Left renal pelvis (tissue), 4 donors: ENCODE measurements around the gene PHF21B. TPM values are rescaled to one million over a fixed set of nuclear protein-coding genes. Genes with fewer than 3 reads are reported as not detected.

Experiments used
- DNase-seq, 4 donors: peaks; one replicate each; pipeline ENCODE4 v3.0.0-alpha.2; 2013; ENCODE audit warnings: low read depth in 4 of 4, low spot score in 3 of 4
- polyA plus RNA-seq, 4 donors: library from polyadenylated mRNA; unstranded; fragments of 120-200 nt; gene quantifications; one replicate each; pipeline ENCODE4 v1.2.1, GENCODE V29; 2013; ENCODE audit not compliant: insufficient read length in 4 of 4

The PHF21B gene
- polyA plus RNA-seq, 4 donors: 2.2 to 6.9 (median 3.8) TPM

- DNase-seq: no peak
These were observed 15.3 kb downstream of the PHF21B start for GRCh38 chr22:44994399-44995104.

DNA sequence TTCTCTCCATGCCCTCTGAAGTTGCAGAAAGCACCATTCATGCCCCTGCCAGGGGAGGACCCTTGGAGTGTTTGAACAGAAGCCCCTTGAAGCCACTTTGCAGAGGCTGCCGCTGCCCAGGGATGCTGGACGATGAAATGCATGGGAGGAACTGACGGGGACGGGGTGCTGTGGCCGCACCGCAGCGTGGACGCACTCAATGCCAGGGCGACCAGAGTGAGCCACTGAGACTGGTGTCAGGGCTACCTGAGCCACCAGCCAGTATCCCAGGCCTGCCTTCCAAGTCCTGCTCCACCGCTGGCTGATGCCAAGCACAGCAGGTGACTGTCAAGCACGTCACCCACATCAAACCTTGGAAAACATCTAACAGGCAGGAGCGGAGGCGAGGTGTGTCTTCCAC, 17.6 kb downstream of the PHF21B start:
- DNase-seq: no peak

DNA sequence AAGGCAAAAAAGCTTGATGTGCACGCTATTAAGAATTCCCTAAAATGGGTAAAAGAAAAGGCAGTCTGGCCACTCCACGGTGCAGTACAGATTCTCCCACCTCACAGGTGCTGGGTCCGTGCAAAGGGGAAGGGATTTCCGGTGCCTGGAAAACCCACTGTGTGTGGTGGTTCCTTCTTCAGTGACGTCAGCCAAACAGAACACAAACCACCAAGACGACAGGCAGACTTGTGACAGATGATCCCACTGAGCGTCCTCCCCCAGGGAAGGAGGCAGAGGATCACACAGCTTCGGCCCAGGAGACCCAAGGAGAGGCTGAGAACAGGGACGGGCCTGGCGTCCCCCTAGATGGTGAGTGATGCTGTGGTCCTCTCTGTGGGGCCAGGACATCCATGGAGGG, 18.6 kb downstream of the PHF21B start:
- DNase-seq: no peak

GRCh38 chr22:44990810-44991209, 19.0 kb downstream of the PHF21B start:
- no peak for DNase-seq

GRCh38 chr22:44990328-44990727, 19.5 kb downstream of the PHF21B start:
- DNase-seq: no peak

DNA sequence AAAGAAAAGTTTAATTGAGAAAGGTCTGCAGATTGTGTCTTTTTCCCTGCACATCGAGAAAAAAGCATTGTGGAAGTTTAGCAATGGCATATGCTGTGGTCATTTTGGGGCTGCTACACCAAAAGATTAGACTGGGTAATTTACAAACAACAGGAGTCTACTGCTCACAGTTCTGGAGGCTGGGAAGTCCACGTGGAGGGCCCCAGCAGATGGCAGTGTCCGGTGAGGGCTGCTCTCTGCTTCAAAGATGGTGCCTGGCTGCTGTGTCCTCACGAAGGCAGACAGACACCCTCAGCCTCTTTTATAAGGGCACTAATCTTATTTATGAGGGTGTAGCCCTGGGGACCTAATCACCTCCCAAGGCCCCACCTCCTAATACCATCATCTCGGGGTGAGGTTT, 21.1 kb downstream of the PHF21B start:
- no peak for DNase-seq

- no peak for DNase-seq
These were observed 22.9 kb downstream of the PHF21B start for GRCh38 chr22:44986926-44987325.

DNA sequence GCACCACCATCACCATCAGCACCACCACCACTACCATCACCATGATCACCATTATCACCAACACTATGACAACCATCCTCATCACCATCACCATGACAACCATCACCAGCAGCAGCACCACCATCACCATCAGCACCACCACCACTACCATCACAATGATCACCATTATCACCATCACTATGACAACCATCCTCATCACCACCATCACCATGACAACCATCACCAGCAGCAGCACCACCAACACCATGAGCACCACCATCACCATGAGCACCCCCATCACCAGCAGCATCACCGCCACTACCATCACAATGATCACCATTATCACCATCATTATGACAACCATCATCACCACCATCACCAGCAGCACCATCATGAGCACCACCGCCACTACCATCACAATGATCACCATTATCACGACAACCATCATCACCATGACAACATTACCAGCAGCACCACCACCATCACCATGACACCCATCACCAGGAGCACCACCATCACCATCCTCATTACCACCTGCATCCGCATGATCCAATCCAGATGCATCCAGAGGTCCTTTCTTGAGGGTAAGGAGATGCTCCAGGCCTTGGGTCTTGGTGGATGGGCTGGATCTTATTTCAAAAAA, 23.8 kb downstream of the PHF21B start:
- DNase-seq: no peak

DNA sequence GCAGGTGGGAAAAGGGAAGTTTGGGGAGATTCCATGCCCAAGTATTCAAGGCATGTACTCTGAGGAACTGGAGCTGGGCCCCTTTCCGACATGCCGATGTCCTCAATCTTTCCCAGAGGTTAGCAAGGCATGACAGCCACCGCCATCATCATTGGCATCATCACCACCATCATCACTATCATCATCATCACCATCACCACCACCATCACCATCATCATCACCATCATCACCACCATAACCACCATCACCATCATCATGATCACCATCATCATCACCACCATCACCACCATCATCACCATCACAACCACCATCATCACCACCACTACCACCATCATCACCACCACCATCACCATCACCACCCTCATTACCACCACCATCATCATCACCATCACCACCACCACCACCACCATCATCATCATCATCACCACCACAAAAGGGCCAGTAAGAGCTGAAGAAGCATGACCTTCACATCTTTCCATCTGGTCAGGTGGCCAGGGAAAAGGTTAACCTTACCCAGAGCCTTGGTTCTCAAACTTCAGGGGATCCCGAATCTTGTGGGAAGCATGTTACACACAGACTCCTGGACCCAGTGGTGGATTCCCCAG, 25.8 kb downstream of the PHF21B start:
- no peak for DNase-seq

- no peak for DNase-seq
These were observed 27.4 kb downstream of the PHF21B start for GRCh38 chr22:44982445-44982844.

DNA sequence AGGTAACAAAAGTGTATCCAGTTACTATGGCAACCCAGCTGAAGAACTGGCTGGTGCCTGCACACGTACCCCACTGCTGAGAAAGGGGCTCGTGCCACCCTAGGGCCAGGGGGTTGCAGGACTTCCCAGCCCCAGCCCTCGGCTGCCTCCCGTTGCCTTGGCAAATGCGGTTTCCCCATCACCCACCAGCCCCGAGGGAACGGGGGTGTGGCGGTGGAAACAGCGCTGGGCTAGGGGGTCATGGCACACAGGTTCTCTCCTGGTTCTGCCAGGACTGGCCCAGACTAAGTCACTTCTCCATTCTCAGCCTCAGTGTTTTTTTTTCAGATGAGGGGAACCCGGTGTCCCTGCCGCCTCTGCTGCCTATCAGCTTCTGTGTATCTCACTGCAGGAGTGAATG, 27.9 kb downstream of the PHF21B start:
- no peak for DNase-seq

DNA sequence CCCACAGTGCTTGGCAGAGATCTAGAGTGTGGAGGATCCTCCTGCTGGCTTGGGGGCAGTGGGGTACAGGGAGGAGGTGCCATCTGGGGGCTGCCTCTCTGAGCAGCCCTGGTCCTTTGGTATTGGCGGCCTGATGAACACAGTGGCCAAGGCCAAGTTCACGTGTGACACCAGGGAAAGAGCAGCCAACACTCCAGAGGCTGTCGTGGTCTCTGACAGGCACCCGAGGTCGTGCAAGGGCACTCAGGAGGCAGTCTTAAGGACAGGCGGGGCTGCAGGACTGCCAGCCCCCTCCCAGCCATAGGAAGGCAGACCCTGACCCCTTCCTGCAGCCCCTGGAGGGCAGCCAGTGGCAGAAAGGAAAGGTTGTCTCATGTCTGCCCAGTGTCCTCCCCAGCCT, 30.7 kb downstream of the PHF21B start:
- DNase-seq: no peak

- DNase-seq: peak; percentile 60 to 89 (median 80)
These were observed 34.2 kb downstream of the PHF21B start for GRCh38 chr22:44975427-44976262.

GRCh38 chr22:44974454-44974853, 35.4 kb downstream of the PHF21B start:
- no peak for DNase-seq

- DNase-seq: no peak
These were observed 36.0 kb downstream of the PHF21B start for GRCh38 chr22:44973829-44974228.

- no peak for DNase-seq
These were observed 37.3 kb downstream of the PHF21B start for GRCh38 chr22:44972363-44973083.

DNA sequence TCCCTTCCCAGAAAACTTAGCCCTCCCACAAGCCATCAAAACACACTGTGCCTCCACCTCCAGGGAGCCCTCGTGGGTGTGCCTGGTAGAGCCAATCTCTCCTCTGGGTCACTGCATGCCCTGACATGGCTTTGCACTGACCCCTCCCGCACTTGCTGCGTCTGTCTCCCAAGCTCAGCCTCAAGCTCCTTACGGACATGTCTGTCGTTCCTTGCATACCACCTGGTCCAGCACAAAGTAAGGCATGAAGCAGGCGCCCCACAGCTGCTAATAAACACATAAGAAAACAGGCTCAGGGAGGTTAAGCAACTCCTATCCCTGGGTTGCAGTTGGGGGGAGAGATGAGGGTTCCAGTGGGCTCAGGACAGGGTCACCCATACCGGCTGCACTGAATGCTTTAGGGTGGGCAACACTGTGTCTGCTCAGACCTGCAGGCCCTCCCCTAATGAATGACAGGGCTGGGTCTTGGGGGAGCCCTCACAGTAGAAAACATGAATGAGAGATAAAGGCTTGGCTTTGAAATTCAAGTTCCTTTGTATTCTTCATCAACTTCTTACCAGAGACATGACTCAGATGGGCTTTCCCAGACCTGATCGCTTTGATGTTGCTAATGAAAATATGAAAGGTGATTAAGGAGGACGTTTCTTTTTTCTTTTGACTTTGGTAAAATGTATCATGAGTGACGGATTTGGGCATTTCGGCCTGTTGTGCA, 38.0 kb downstream of the PHF21B start:
- no peak for DNase-seq

DNA sequence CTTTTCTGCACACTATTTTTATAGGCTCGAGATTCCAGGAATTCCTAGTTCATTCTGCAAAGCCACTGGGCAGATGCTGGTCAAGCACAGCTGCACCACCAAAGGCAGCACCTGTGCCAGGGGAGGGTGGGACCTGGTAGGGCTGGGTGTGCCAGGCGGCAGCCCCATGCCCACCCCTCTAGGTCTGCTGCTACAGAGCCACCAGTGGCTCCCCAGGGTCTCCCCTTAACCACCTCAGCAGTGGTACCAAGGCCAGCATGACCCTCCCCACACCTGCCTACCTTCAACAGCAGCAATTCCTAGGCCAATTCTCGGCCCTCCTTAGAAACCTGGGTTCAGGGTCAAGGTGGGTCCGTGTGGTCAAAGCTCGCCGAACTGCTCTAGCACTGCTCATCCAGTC, 39.5 kb downstream of the PHF21B start:
- no peak for DNase-seq

GRCh38 chr22:44969817-44970216, 40.0 kb downstream of the PHF21B start:
- DNase-seq: no peak

GRCh38 chr22:44968736-44969135, 41.1 kb downstream of the PHF21B start:
- DNase-seq: no peak
